Osteocyte (in vitro differentiated cells): ENCODE measurements around the gene MOB3A. TPM values are rescaled to one million over a fixed set of nuclear protein-coding genes. Genes with fewer than 3 reads are reported as not detected.
"Not testable (repeated sequence)": the region's sequence is repeated elsewhere in the genome, so short reads cannot be mapped to it uniquely, and the experiment has no call there.

ENCODE experiments used
- DNase-seq: peaks from one replicate; pipeline ENCODE4 v3.0.0; 2021; ENCODE audit warnings: mixed read lengths; ENCODE audit not compliant: unreplicated experiment; ENCODE audit errors: extremely low spot score
- H3K27ac Mint-ChIP-seq: one replicate; pipeline ENCODE4 v1.8.0; 2021; ENCODE audit warnings: mild to moderate bottlenecking, mixed read lengths; ENCODE audit not compliant: unreplicated experiment
- H3K27me3 Mint-ChIP-seq: one replicate; pipeline ENCODE4 v1.8.0; 2021; ENCODE audit warnings: mixed read lengths; ENCODE audit not compliant: unreplicated experiment
- H3K36me3 Mint-ChIP-seq: one replicate; pipeline ENCODE4 v1.8.0; 2021; ENCODE audit warnings: mixed read lengths; ENCODE audit not compliant: unreplicated experiment
- H3K4me1 Mint-ChIP-seq: one replicate; pipeline ENCODE4 v1.8.0; 2021; ENCODE audit warnings: mixed read lengths; ENCODE audit not compliant: unreplicated experiment
- H3K4me3 Mint-ChIP-seq: one replicate; pipeline ENCODE4 v1.8.0; 2021; ENCODE audit warnings: mild to moderate bottlenecking, moderate library complexity, mixed read lengths; ENCODE audit not compliant: unreplicated experiment
- H3K9me3 Mint-ChIP-seq: one replicate; pipeline ENCODE4 v1.8.0; 2021; ENCODE audit warnings: mixed read lengths; ENCODE audit not compliant: unreplicated experiment
- CTCF ChIP-seq: fragments of 200-600 bp; sonication (generic); IDR thresholded peaks from 2 replicates; pipeline ENCODE4 v1.5.0; 2021; ENCODE audit warnings: antibody characterized with exemption, mild to moderate bottlenecking, moderate library complexity
- total RNA-seq: library from RNA; stranded (reverse); gene quantifications from 2 replicates; pipeline ENCODE4 v1.2.1, GENCODE V29; 2021

MOB3A gene
- total RNA-seq, 1 donor from 2014 or later, result 50.6 TPM

DNA sequence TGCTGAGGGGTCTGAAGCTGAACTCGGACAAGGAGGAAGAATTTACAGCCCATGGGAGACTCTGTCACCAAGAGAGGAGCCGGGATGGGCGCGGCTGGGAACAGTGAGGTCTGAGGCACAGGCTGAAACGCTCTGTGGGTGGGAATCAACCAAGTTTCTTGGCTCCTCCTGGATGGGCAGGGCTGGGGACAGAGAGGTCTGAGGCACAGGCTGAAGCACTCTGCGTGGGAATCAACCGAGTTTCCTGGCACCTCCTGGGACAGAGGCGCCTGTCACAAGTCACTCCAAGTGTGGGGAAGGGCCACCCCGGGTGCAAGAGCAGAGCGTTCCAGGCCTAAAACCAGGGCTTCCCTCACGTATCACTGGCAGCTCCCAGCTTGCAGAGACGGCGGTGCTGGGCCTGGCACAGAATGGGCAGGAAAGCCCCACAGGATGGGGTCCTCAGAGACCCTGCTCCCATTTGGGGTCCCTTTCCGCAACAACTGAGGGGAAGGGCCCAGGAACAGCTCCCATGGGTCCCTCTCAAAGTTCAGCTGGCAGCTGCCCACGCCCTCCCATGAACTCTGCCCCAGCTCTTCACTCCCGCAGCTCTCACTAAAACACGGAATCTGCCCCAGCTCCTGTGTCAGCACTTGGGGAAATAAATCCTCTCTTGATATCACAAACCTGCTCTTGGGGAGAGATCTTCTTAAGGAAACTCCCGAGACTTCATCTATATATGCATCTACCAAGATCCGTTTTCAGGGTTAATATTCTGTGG lies 36.8 kb upstream of the MOB3A start:
- Mint-ChIP-seq H3K36me3 (peaks cover 11% of the 10 kb centered on the region), H3K27me3 (no peaks in the 10 kb centered on the region), H3K9me3 (no peaks in the 10 kb centered on the region), H3K27ac (no peak overlapping the region), H3K4me3 (no peak overlapping the region), H3K4me1 (no peaks in the 10 kb centered on the region)
- DNase-seq, result no peak
- TF ChIP-seq CTCF, result no peak

DNA sequence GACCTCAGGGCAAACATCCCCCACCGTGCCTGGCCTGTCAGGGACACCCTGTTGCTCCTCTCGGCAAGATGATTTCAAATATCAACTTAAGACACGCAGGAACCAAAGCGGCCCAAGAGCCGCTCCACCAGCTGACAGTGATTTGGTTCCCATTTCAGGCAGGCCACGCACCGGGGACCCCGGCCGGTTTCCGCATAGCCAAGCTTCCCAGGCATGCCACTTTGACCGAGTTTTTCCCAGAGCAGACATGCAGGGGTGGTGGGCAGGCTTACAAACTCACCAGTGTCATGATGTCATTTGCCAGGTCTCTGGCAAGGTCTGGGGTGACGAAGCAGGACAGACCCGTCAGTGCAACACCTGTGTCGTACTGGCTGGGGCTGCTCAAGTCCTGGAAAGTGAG lies 36.1 kb upstream of the MOB3A start:
- no peak overlapping the region for H3K27ac Mint-ChIP-seq
- peaks cover 8% of the 10 kb centered on the region for H3K36me3 Mint-ChIP-seq
- H3K4me3 Mint-ChIP-seq, result no peak overlapping the region
- no peaks in the 10 kb centered on the region for H3K9me3 Mint-ChIP-seq
- TF ChIP-seq CTCF, result no peak
- H3K27me3 Mint-ChIP-seq, result no peaks in the 10 kb centered on the region
- H3K4me1 Mint-ChIP-seq, result no peaks in the 10 kb centered on the region
- peak; percentile 84 for DNase-seq

GRCh38 chr19:2131012-2131975 lies 35.2 kb upstream of the MOB3A start:
- H3K36me3 Mint-ChIP-seq, H3K9me3 Mint-ChIP-seq: not testable (repeated sequence)

GRCh38 chr19:2129892-2130770 lies 34.0 kb upstream of the MOB3A start:
- H3K36me3 Mint-ChIP-seq, result peaks cover 4% of the 10 kb centered on the region
- no peaks in the 10 kb centered on the region for H3K27me3 Mint-ChIP-seq
- TF ChIP-seq CTCF, result no peak
- H3K4me3 Mint-ChIP-seq, result no peak overlapping the region
- peak; percentile 82 for DNase-seq
- no peaks in the 10 kb centered on the region for H3K4me1 Mint-ChIP-seq
- no peaks in the 10 kb centered on the region for H3K9me3 Mint-ChIP-seq
- no peak overlapping the region for H3K27ac Mint-ChIP-seq

More at GRCh38 chr19:2131012-2131975, 35.2 kb upstream of the MOB3A start:
- not testable (repeated sequence) for H3K4me1 Mint-ChIP-seq, H3K4me3 Mint-ChIP-seq, H3K27me3 Mint-ChIP-seq, H3K27ac Mint-ChIP-seq
- DNase-seq, result peak; percentile 81

GRCh38 chr19:2129486-2129885 lies 33.4 kb upstream of the MOB3A start:
- no peaks in the 10 kb centered on the region for H3K27me3 Mint-ChIP-seq
- H3K4me3 Mint-ChIP-seq, result no peak overlapping the region
- no peak for TF ChIP-seq CTCF
- peaks cover 5% of the 10 kb centered on the region for H3K36me3 Mint-ChIP-seq
- DNase-seq, result no peak
- no peak overlapping the region for H3K27ac Mint-ChIP-seq
- no peaks in the 10 kb centered on the region for H3K9me3 Mint-ChIP-seq
- H3K4me1 Mint-ChIP-seq, result no peaks in the 10 kb centered on the region
